Mucosa of descending colon (tissue), 3 donors: ENCODE results near the gene B4GALT1. TPM values are rescaled to one million over a fixed set of nuclear protein-coding genes. Genes with fewer than 3 reads are reported as not detected.

Experiments used
- ATAC-seq: fragments of 200-7000 bp; cut with Tn5 transposase; one replicate; pipeline ENCODE4 v1.9.1; 2020; ENCODE audit warnings: mild to moderate bottlenecking, moderate library complexity
- DNase-seq, 3 donors: peaks; one replicate each; pipeline ENCODE4 v3.0.0-alpha.2; 2020
- H3K36me3 ChIP-seq: fragments of 200-600 bp; one replicate; pipeline ENCODE4 v1.8.0; 2021; ENCODE audit warnings: low read depth, mild to moderate bottlenecking
- H3K4me1 ChIP-seq: fragments of 200-600 bp; one replicate; pipeline ENCODE4 v1.8.0; 2021; ENCODE audit warnings: low read depth, mild to moderate bottlenecking
- H3K4me3 ChIP-seq: fragments of 200-600 bp; one replicate; pipeline ENCODE4 v1.8.0; 2021; ENCODE audit warnings: mild to moderate bottlenecking
- H3K9me3 ChIP-seq: fragments of 200-600 bp; one replicate; pipeline ENCODE4 v1.8.0; 2021; ENCODE audit warnings: mild to moderate bottlenecking
- CTCF ChIP-seq: fragments of 200-600 bp; IDR thresholded peaks from one replicate; pipeline ENCODE4 v1.8.0; 2022; ENCODE audit warnings: antibody characterized with exemption, mild to moderate bottlenecking
- intact Hi-C, 2 donors: fragments of 100-400 bp; cut with DNase I in 1 of 2; cut with micrococcal nuclease in 1 of 2; formaldehyde crosslinking; loops; one replicate each; pipeline versions ENCODE4 v1.11.0 to v1.11.1; 2022; cut with DNase I, micrococcal nuclease
- total RNA-seq, 3 donors: library from RNA; stranded (reverse); fragmentation: NEBNext Ultra II Directional in 2 of 3; extraction: Animal tissue kit (Norgen Biotek cat#: 25700) in 2 of 3; gene quantifications; one replicate each; pipeline versions ENCODE4 v1.2.1 to v1.2.4, GENCODE V29; 2021 to 2023
- donor health status: DM: no; HTN: no; CAD: no; lungs with moderate emphysema.
- donor health status: DM: no; HTN: no; CAD: no.
- donor health status: DM: no; HTN: yes; CAD: no.

B4GALT1 gene
- total RNA-seq, 3 donors from 2014 or later, result 66.0 to 203 (median 103) TPM

- Histone ChIP-seq H3K9me3 (no peaks in the 10 kb centered on the region), H3K4me3 (no peak overlapping the region), H3K4me1 (no peaks in the 10 kb centered on the region), H3K36me3 (no peaks in the 10 kb centered on the region)
- ATAC-seq, result peak; percentile 54
- intact Hi-C loops, result no loop called here
- DNase-seq, result no peak
- no peak for TF ChIP-seq CTCF
These were observed 26.7 kb upstream of the B4GALT1 start for GRCh38 chr9:33193818-33194217.

- intact Hi-C loops, result no loop called here
- no peak overlapping the region for H3K4me3 ChIP-seq
- H3K36me3 ChIP-seq, result no peaks in the 10 kb centered on the region
- H3K4me1 ChIP-seq, result no peaks in the 10 kb centered on the region
- no peak for ATAC-seq
- DNase-seq, result no peak
- no peaks in the 10 kb centered on the region for H3K9me3 ChIP-seq
- TF ChIP-seq CTCF, result no peak
These were observed 25.5 kb upstream of the B4GALT1 start for GRCh38 chr9:33192493-33193255.

- Histone ChIP-seq H3K36me3 (no peaks in the 10 kb centered on the region), H3K4me1 (peaks cover 6% of the 10 kb centered on the region), H3K9me3 (no peaks in the 10 kb centered on the region), H3K4me3 (no peak overlapping the region)
- ATAC-seq (no peak), DNase-seq (no peak)
- intact Hi-C loops, result no loop called here
- TF ChIP-seq CTCF, result no peak
These were observed 23.0 kb upstream of the B4GALT1 start for GRCh38 chr9:33190021-33190705.

GRCh38 chr9:33189331-33189791, 22.2 kb upstream of the B4GALT1 start:
- TF ChIP-seq CTCF, result no peak
- DNase-seq (no peak), ATAC-seq (no peak)
- Histone ChIP-seq H3K4me1 (peaks cover 6% of the 10 kb centered on the region), H3K9me3 (no peaks in the 10 kb centered on the region), H3K4me3 (no peak overlapping the region), H3K36me3 (no peaks in the 10 kb centered on the region)
- intact Hi-C loops, result no loop called here

- TF ChIP-seq CTCF, result no peak
- H3K4me3 ChIP-seq, result no peak overlapping the region
- no peak for ATAC-seq
- no peaks in the 10 kb centered on the region for H3K9me3 ChIP-seq
- DNase-seq, result no peak
- peaks cover 6% of the 10 kb centered on the region for H3K4me1 ChIP-seq
- H3K36me3 ChIP-seq, result no peaks in the 10 kb centered on the region
- intact Hi-C loops, result no loop called here
These were observed 21.6 kb upstream of the B4GALT1 start for GRCh38 chr9:33188711-33189110.
